Measurements from ENCODE around the gene RFTN1.

DNA sequence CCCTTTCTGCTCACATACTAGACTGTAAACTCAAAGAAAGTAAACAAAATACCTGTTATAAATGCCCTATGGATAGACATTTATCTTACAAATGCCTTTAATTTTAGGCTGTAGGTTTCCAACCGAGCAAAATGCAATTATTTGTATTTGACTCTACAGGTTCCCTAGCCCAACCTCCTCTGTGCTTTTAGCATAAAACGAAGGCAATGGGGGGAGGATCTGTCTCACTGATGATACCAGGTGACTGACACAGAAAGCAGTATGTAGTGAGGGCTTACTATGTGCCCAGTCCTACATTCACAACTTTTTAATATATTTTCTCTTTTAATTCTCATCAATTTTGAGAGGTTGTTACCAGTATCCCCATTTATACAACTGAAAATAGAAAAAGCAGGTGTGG, 161.1 kb downstream of the RFTN1 start:
- TF ChIP-seq CTCF (IDR thresholded peaks at IDR 0.05) (no peak), EP300 (IDR thresholded peaks at IDR 0.05) (no peak), POLR2A (IDR thresholded peaks at IDR 0.05) (no peak)

All from suprapubic skin (tissue), 3 donors.